ENCODE results near the gene NBEA.

DNA sequence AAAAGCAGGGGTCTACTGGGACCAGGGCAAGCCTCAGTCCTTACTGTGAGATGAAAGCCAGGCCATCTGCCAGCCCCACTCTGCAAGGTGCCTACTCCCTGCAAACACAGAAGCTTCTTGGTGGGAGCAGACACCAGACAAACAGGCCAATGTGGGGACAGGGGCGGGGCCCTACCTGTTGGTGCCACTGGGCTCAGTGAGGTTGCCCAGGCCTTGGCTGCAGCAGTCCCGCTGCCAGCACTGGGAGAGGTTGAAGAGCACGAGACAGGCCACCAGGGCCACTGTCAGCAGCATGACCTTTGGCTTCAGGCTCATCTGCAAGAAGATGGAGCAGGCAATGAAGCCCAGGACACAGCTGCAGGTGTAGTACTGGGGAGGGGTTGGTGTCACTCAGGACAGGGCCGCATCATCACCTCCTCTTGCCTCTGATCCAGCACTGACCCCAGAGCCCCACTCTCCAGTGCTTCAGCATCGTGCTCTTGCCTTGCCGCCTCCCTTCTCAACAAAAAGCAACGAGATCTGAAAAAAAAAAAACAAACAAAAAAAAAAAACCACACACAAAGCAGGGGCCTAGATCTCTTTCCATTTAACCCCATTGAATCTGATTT, 72.6 kb downstream of the NBEA start:
- TF ChIP-seq, protein P1, sequence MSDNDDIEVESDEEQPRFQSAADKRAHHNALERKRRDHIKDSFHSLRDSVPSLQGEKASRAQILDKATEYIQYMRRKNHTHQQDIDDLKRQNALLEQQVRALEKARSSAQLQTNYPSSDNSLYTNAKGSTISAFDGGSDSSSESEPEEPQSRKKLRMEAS (IDR thresholded peaks at IDR 0.05) = no peak
- TF ChIP-seq RAD21 (IDR thresholded peaks at IDR 0.05; ENCODE audit: low read depth) (no peak), TEAD4 (IDR thresholded peaks at IDR 0.05) (no peak)
- TF ChIP-seq, protein P2, sequence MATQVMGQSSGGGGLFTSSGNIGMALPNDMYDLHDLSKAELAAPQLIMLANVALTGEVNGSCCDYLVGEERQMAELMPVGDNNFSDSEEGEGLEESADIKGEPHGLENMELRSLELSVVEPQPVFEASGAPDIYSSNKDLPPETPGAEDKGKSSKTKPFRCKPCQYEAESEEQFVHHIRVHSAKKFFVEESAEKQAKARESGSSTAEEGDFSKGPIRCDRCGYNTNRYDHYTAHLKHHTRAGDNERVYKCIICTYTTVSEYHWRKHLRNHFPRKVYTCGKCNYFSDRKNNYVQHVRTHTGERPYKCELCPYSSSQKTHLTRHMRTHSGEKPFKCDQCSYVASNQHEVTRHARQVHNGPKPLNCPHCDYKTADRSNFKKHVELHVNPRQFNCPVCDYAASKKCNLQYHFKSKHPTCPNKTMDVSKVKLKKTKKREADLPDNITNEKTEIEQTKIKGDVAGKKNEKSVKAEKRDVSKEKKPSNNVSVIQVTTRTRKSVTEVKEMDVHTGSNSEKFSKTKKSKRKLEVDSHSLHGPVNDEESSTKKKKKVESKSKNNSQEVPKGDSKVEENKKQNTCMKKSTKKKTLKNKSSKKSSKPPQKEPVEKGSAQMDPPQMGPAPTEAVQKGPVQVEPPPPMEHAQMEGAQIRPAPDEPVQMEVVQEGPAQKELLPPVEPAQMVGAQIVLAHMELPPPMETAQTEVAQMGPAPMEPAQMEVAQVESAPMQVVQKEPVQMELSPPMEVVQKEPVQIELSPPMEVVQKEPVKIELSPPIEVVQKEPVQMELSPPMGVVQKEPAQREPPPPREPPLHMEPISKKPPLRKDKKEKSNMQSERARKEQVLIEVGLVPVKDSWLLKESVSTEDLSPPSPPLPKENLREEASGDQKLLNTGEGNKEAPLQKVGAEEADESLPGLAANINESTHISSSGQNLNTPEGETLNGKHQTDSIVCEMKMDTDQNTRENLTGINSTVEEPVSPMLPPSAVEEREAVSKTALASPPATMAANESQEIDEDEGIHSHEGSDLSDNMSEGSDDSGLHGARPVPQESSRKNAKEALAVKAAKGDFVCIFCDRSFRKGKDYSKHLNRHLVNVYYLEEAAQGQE (IDR thresholded peaks at IDR 0.05; ENCODE audit: low read depth) = no peak

Data from Ishikawa (cell line).